Stomach smooth muscle (tissue), 2 donors: Measurements from ENCODE around the gene PUS1.

Source experiments
- H3K27ac ChIP-seq: one replicate; pipeline ENCODE4 v1.7.0; 2013; ENCODE audit warnings: mild to moderate bottlenecking, low read length, inconsistent platforms
- H3K27me3 ChIP-seq, 2 donors: one replicate each; pipeline ENCODE4 v1.7.0; 2013; ENCODE audit warnings: low read length in 2 of 2; ENCODE audit not compliant: insufficient read depth in 2 of 2, control insufficient read depth in 1 of 2
- H3K36me3 ChIP-seq, 2 donors: one replicate each; pipeline ENCODE4 v1.7.0; 2013; ENCODE audit warnings: low read length in 2 of 2; ENCODE audit not compliant: control insufficient read depth in 2 of 2, insufficient read depth in 2 of 2
- H3K4me1 ChIP-seq: one replicate; pipeline ENCODE4 v1.7.0; 2013; ENCODE audit warnings: low read length; ENCODE audit not compliant: control insufficient read depth, insufficient read depth
- H3K4me3 ChIP-seq, 2 donors: one replicate each; pipeline ENCODE4 v1.7.0; 2013; ENCODE audit warnings: low read length in 2 of 2
- H3K9ac ChIP-seq, 2 donors: one replicate each; pipeline ENCODE4 v1.7.0; 2013; ENCODE audit warnings: low read length in 2 of 2, mild to moderate bottlenecking in 1 of 2
- H3K9me3 ChIP-seq, 2 donors: one replicate each; pipeline ENCODE4 v1.7.0; 2013; ENCODE audit warnings: low read length in 2 of 2; ENCODE audit not compliant: control insufficient read depth in 2 of 2
- donor health status: healthy.
- donor health status: Pancreatic carcinoma.

PUS1 gene

GRCh38 chr12:131903270-131904255, 25.5 kb upstream of the PUS1 start:
- H3K36me3 ChIP-seq = peaks cover 2 to 12% of the 10 kb centered on the region in 2 donors
- H3K4me3 ChIP-seq = no peak overlapping the region
- H3K9ac ChIP-seq = no peak overlapping the region
- peaks cover 38% of the 10 kb centered on the region for H3K4me1 ChIP-seq
- no peaks in the 10 kb centered on the region for H3K27me3 ChIP-seq
- H3K9me3 ChIP-seq = no peaks in the 10 kb centered on the region
- H3K27ac ChIP-seq = no peak overlapping the region

GRCh38 chr12:131904346-131904745, 24.7 kb upstream of the PUS1 start:
- no peak overlapping the region for H3K27ac ChIP-seq
- peaks cover 38% of the 10 kb centered on the region for H3K4me1 ChIP-seq
- H3K9ac ChIP-seq = no peak overlapping the region
- peaks cover 2 to 14% of the 10 kb centered on the region in 2 donors for H3K36me3 ChIP-seq
- H3K9me3 ChIP-seq = no peaks in the 10 kb centered on the region
- H3K4me3 ChIP-seq = no peak overlapping the region
- no peaks in the 10 kb centered on the region for H3K27me3 ChIP-seq

- H3K36me3 ChIP-seq = peaks cover 2 to 20% of the 10 kb centered on the region in 2 donors
- H3K9me3 ChIP-seq = no peaks in the 10 kb centered on the region
- peaks cover 38% of the 10 kb centered on the region for H3K4me1 ChIP-seq
- no peaks in the 10 kb centered on the region for H3K27me3 ChIP-seq
- H3K4me3 ChIP-seq = no peak overlapping the region
- H3K9ac ChIP-seq = no peak overlapping the region
- no peak overlapping the region for H3K27ac ChIP-seq
Observed at GRCh38 chr12:131905081-131905629, 23.9 kb upstream of the PUS1 start.

- Histone ChIP-seq H3K9me3 (no peaks in the 10 kb centered on the region), H3K9ac (no peak overlapping the region), H3K4me1 (peaks cover 34% of the 10 kb centered on the region), H3K27me3 (no peaks in the 10 kb centered on the region), H3K36me3 (peaks cover 2 to 24% of the 10 kb centered on the region in 2 donors), H3K27ac (no peak overlapping the region), H3K4me3 (no peak overlapping the region)
Observed at GRCh38 chr12:131905630-131906091, 23.4 kb upstream of the PUS1 start.

- Histone ChIP-seq H3K36me3 (peaks cover 10 to 36% of the 10 kb centered on the region in 2 donors), H3K9me3 (no peaks in the 10 kb centered on the region)
Observed at GRCh38 chr12:131907379-131908091, 21.5 kb upstream of the PUS1 start.

GRCh38 chr12:131908092-131909080, 20.7 kb upstream of the PUS1 start:
- no peaks in the 10 kb centered on the region for H3K9me3 ChIP-seq
- peaks cover 10 to 36% of the 10 kb centered on the region in 2 donors for H3K36me3 ChIP-seq
- H3K27ac ChIP-seq = no peak overlapping the region
- peaks cover 31% of the 10 kb centered on the region for H3K4me1 ChIP-seq
- no peaks in the 10 kb centered on the region for H3K27me3 ChIP-seq
- no peak overlapping the region for H3K9ac ChIP-seq
- no peak overlapping the region for H3K4me3 ChIP-seq

More at GRCh38 chr12:131907379-131908091, 21.5 kb upstream of the PUS1 start:
- no peak overlapping the region for H3K4me3 ChIP-seq
- no peak overlapping the region for H3K9ac ChIP-seq
- H3K27ac ChIP-seq = no peak overlapping the region
- peaks cover 32% of the 10 kb centered on the region for H3K4me1 ChIP-seq
- H3K27me3 ChIP-seq = no peaks in the 10 kb centered on the region

- Histone ChIP-seq H3K4me1 (peaks cover 28% of the 10 kb centered on the region), H3K9me3 (no peaks in the 10 kb centered on the region), H3K27ac (no peak overlapping the region), H3K36me3 (peaks cover 11 to 38% of the 10 kb centered on the region in 2 donors), H3K4me3 (no peak overlapping the region), H3K9ac (no peak overlapping the region), H3K27me3 (no peaks in the 10 kb centered on the region)
Observed at GRCh38 chr12:131909081-131909751, 19.9 kb upstream of the PUS1 start.

GRCh38 chr12:131909752-131910219, 19.3 kb upstream of the PUS1 start:
- Histone ChIP-seq H3K9me3 (no peaks in the 10 kb centered on the region), H3K36me3 (peaks cover 17 to 44% of the 10 kb centered on the region in 2 donors), H3K27ac (no peak overlapping the region), H3K27me3 (no peaks in the 10 kb centered on the region), H3K9ac (no peak overlapping the region), H3K4me3 (no peak overlapping the region), H3K4me1 (peaks cover 25% of the 10 kb centered on the region)

- Histone ChIP-seq H3K27ac (no peak overlapping the region), H3K27me3 (no peaks in the 10 kb centered on the region), H3K9ac (no peak overlapping the region), H3K9me3 (no peaks in the 10 kb centered on the region), H3K4me1 (peaks cover 22% of the 10 kb centered on the region), H3K4me3 (no peak overlapping the region), H3K36me3 (peaks cover 24 to 50% of the 10 kb centered on the region in 2 donors)
Observed at GRCh38 chr12:131910302-131911027, 18.6 kb upstream of the PUS1 start.
